ENCODE data around the gene SLC7A6OS. TPM values are rescaled to one million over a fixed set of nuclear protein-coding genes. Genes with fewer than 3 reads are reported as not detected.
A peak's percentile ranks its signal among the peaks of the same experiment; 100 is the strongest.

Gene SLC7A6OS
- total RNA-seq, 1 experiment from 2014 or later = 24.5 TPM

DNA sequence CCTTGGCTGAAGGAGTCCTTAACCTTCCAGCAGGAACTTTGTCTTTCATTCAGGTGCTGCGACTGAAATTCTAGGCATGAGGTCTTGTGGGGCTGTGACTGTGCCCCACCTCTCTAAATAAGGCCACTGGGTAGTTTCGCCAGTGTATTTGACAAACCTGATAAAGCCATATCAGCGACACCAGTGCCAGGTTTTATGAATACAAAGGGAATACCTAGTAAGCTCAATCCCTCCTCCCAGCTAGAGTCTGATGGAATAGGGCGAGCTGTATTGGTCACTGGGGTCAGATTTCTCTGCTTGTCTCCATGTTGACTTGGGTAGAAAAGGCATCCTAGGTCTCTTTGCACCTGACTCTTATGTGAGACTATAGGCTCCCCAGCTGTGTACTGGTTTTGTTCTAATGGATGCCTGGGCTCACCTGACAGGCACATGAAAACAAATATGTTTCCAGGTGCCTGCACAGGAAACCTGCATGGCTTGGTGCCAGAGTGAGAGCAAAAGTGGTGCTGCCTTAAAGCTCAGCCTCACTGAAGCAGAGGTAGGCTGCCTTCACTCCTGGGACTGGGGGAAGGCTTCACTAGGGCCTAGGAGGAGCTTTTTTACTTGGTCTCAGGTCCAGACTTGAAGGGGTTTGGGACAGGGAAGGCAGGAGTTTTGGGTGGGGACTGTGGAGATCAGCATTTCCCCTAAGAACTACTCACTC lies 38.1 kb downstream of the SLC7A6OS start:
- Histone ChIP-seq H2AK5ac (ENCODE audit: insufficient read length, low read length) (no peak overlapping the region), H4K20me1 (ENCODE audit: control insufficient read depth, insufficient read depth, insufficient read length) (no peaks in the 10 kb centered on the region), H3K23ac (ENCODE audit: insufficient read length, low read depth, low read length) (no peak overlapping the region), H2BK5ac (ENCODE audit: insufficient read length, low read length) (no peak overlapping the region), H3K79me1 (ENCODE audit: insufficient read depth, low read depth, low read length, poor library complexity, severe bottlenecking) (peaks cover 3% of the 10 kb centered on the region), H4K8ac (replicated peaks; ENCODE audit: insufficient read length, low read depth, low read length) (no peak overlapping the region), H3K27ac (ENCODE audit: insufficient read length, low read depth, low read length) (no peak overlapping the region), H3K23me2 (ENCODE audit: insufficient read length, low read depth, low read length, poor library complexity, severe bottlenecking) (no peaks in the 10 kb centered on the region), H3K18ac (ENCODE audit: insufficient read length, low read depth, low read length) (no peak overlapping the region), H3K27me3 (ENCODE audit: insufficient read depth, low read length) (no peaks in the 10 kb centered on the region), H4K91ac (ENCODE audit: insufficient read length, low read depth, low read length) (no peak overlapping the region), H3K79me2 (ENCODE audit: insufficient read depth, low read length) (peaks cover 1% of the 10 kb centered on the region; the same call in 1 of the 2 replicates), H2AFZ (ENCODE audit: low read length) (no peak overlapping the region), H2BK120ac (ENCODE audit: low read depth, low read length, poor library complexity, severe bottlenecking) (no peak overlapping the region), H3T11ph (ENCODE audit: low read length) (no peak overlapping the region), H3K56ac (ENCODE audit: insufficient read length, low read depth, low read length) (no peak overlapping the region), H3K9me3 (ENCODE audit: control insufficient read depth, low read depth, low read length) (no peaks in the 10 kb centered on the region), H3K4me1 (ENCODE audit: insufficient read depth, low read length) (peaks cover 4% of the 10 kb centered on the region; the same call in 1 of the 2 replicates), H3K9ac (ENCODE audit: extremely low read depth, insufficient read length, low read length) (no peak overlapping the region), H2BK12ac (ENCODE audit: insufficient read length, low read depth, low read length) (no peak overlapping the region), H2BK20ac (ENCODE audit: low read depth, low read length, poor library complexity, severe bottlenecking) (no peak overlapping the region), H2BK15ac (ENCODE audit: low read depth, low read length) (no peak overlapping the region), H3K14ac (ENCODE audit: insufficient read depth, low read length) (no peak overlapping the region), H3K4ac (ENCODE audit: low read depth, low read length) (no peak overlapping the region), H4K5ac (ENCODE audit: insufficient read length, low read depth, low read length) (no peak overlapping the region), H3K4me2 (ENCODE audit: insufficient read depth, insufficient read length, low read length) (no peak overlapping the region)
- Mint-ChIP-seq H3K27me3 (ENCODE audit: low read depth) (no peaks in the 10 kb centered on the region), H3K4me1 (peaks cover 14 to 16% of the 10 kb centered on the region in 2 experiments), H3K4me3 (no peak overlapping the region), H3K36me3 (ENCODE audit: insufficient read depth in 1 of 3, low read depth in 3 of 3) (peaks cover 16 to 25% (median 16%) of the 10 kb centered on the region in 3 experiments; a peak in 5 of 7 replicates), H3K27ac (peak overlapping the region in 2 of 3 experiments; percentile 34 to 48; a peak in 3 of 7 replicates), H3K9me3 (no peaks in the 10 kb centered on the region)
- DNase-seq = no peak
- WGBS (ENCODE audit: extremely low coverage, insufficient read length, low lambda C conversion rate) = no CpG with 5 or more reads among the region's 4 CpGs
- TF ChIP-seq, protein P1, sequence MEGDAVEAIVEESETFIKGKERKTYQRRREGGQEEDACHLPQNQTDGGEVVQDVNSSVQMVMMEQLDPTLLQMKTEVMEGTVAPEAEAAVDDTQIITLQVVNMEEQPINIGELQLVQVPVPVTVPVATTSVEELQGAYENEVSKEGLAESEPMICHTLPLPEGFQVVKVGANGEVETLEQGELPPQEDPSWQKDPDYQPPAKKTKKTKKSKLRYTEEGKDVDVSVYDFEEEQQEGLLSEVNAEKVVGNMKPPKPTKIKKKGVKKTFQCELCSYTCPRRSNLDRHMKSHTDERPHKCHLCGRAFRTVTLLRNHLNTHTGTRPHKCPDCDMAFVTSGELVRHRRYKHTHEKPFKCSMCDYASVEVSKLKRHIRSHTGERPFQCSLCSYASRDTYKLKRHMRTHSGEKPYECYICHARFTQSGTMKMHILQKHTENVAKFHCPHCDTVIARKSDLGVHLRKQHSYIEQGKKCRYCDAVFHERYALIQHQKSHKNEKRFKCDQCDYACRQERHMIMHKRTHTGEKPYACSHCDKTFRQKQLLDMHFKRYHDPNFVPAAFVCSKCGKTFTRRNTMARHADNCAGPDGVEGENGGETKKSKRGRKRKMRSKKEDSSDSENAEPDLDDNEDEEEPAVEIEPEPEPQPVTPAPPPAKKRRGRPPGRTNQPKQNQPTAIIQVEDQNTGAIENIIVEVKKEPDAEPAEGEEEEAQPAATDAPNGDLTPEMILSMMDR (conservative IDR thresholded peaks at IDR 0.05) = no peak
